ENCODE data around the gene PLD4.
"Not testable (repeated sequence)": the region's sequence is repeated elsewhere in the genome, so short reads cannot be mapped to it uniquely, and the experiment has no call there.

Gene PLD4

DNA sequence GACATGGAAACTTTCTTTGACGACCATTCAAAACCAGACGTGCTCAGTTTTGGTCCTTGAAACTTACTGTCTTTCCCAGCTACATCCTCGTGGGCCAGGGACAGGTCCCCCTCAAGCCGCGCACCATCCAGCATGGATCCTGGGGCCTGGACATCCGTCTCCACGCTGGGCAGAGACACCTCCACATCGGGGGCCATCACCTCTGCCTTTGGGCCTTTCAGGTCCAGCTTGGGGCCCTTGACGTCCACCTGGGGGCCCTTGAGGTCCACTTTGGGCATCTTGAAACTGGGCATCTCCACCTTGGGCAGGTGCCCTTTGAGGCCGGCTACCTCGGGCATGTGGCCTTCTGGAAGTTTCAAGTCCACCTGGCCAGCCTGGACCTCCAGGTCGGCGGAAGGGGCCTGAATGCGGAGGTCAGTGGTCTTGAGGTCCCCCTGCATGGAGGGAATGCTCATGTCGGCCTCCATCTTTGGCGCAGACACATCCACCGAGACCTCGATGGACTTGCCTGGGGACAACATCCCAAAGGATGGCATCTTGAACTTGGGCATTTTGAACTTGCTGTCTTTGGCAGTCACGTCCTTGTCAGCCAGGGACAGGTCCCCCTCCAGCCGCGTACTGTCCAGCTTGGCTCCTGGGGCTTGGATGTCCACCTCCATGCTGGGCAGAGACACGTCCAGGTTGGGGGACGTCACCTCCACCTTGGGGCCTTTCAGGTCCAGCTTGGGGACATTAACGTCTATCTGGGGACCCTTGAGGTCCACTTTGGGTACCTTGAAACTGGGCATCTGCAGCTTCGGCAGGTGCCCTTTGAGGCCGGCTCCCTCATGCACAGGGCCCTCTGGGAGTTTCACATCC is 17.1 kb downstream of the PLD4 start:
- no peak for DNase-seq

DNA sequence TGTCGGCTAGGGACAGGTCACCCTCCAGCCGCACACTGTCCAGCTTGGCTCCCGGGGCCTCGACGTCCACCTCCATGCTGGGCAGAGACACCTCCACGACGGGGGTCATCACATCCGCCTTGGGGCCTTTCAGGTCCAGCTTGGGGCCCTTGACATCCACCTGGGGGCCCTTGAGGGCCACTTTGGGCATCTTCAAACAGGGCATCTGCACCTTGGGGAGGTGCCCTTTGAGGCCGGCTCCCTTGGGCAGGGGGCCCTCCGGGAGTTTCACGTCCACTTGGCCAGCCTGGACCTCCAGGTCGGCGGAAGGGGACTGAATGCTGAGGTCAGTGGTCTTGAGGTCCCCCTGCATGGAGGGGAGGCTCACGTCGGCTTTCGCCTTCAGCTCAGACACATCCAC is 17.9 kb downstream of the PLD4 start:
- DNase-seq, result no peak

DNA sequence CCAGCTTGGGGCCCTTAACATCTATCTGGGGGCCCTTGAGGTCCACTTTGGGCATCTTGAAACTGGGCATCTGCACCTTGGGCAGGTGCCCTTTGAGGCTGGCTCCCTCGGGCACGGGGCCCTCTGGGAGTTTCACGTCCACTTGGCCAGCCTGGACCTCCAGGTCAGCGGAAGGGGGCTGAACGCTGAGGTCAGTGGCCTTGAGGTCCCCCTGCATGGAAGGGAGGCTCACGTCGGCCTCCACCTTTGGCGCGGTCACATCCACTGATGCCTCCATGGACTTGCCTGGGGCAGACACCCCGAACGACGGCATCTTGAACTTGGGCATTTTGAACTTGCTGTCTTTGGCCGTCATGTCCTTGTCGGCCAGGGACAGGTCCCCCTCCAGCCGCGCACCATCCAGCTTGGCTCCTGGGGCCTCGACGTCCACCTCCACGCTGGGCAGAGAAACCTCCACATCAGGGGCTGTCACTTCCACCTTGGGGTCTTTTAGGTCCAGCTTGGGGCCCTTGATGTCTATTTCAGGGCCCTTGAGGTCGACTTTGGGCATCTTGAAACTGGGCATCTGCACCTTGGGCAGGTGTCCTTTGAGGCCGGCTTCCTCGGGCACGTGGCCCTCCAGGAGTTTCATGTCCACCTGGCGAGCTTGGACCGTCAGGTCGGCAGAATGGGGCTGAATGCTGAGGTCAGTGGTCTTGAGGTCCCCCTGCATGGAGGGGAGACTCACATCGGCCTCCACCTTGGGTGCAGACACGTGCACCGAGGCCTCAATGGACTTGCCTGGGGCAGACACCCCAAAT is 18.7 kb downstream of the PLD4 start:
- not testable (repeated sequence) for DNase-seq

DNA sequence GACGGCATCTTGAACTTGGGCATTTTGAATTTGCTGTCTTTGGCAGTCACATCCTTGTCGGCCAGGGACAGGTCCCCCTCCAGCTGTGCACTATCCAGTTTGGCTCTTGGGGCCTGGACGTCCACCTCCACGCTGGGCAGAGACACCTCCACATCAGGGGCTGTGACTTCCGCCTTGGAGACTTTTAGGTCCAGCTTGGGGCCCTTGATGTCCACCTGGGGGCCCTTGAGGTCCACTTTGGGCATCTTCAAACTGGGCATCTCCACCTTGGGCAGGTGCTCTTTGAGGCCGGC is 19.3 kb downstream of the PLD4 start:
- DNase-seq, result not testable (repeated sequence)

DNA sequence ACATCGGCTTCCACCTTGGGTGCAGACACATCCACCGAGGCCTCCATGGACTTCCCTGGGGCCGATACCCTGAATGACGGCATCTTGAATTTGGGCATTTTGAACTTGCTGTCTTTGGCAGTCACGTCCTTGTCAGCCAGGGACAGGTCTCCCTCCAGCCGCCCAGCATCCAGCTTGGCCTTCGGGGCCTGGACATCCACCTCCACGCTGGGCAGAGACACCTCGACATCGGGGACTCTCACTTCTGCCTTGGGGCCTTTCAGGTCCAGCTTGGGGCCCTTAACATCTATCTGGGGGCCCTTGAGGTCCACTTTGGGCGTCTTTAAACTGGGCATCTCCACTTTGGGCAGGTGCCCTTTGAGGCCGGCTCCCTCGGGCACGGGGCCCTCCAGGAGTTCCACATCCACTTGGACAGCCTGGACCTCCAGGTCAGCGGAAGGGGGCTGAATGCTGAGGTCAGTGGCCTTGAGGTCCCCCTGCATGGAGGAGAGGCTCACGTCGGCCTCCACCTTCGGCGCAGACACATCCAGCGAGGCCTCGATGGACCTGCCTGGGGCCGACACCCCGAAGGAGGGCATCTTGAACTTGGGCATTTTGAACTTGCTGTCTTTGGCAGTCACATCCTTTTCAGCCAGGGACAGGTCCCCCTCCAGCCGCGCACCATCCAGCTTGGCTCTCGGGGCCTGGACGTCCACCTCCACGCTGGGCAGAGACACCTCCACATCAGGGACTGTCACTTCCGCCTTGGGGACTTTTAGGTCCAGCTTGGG is 19.9 kb downstream of the PLD4 start:
- DNase-seq, result not testable (repeated sequence)

DNA sequence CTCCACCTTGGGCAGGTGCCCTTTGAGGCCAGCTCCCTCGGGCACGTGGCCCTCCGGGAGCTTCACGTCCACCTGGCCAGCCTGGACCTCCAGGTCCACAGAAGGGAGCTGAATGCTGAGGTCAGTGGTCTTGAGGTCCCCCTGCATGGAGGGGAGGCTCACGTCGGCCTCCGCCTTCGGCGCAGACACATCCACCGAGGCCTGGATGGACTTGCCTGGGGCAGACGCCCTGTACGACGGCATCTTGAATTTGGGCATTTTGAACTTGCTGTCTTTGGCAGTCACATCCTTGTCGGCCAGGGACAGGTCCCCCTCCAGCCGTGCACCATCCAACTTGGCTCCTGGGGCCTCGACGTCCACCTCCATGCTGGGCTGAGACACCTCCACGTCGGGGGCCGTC is 20.6 kb downstream of the PLD4 start:
- not testable (repeated sequence) for DNase-seq

DNA sequence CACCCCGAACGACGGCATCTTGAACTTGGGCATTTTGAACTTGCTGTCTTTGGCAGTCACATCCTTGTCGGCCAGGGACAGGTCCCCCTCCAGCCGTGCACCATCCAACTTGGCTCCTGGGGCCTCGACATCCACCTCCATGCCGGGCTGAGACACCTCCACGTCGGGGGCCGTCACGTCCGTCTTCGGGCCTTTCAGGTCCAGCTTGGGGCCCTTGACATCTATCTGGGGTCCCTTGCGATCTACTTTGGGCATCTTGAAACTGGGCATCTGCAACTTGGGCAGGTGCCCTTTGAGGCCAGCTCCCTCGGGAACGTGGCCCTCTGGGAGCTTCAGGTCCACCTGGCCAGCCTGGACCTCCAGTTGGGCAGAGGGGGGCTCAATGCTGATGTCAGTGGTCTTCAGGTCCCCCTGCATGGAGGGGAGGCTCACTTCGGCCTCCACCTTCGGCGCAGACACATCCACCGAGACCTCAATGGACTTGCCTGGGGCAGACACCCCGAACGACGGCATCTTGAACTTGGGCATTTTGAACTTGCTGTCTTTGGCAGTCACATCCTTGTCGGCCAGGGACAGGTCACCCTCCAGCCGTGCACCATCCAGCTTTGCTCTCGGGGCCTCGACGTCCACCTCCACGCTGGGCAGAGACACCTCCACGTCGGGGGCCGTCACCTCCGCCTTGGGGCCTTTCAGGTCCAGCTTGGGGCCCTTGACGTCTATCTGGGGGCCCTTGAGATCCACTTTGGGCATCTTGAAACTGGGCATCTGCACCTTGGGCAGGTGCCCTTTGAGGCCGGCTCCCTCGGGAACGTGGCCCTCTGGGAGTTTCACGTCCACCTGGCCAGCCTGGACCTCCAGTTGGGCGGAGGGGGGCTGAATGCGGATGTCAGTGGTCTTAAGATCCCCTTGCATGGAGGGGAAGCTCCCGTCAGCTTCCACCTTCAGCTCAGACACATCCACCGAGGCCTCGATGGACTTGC is 21.6 kb downstream of the PLD4 start:
- DNase-seq, result not testable (repeated sequence)

DNA sequence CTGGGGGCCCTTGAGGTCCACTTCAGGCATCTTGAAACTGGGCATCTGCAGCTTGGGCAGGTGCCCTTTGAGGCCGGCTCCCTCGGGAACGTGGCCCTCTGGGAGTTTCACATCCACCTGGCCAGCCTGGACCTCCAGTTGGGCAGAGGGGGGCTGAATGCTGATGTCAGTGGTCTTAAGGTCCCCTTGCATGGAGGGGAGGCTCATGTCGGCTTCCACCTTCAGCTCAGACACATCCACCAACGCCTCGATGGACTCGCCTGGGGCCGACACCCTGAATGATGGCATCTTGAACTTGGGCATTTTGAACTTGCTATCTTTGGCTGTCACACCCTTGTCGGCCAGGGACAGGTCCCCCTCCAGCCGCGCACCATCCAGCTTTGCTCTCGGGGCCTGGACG is 22.5 kb downstream of the PLD4 start:
- DNase-seq, result not testable (repeated sequence)

DNA sequence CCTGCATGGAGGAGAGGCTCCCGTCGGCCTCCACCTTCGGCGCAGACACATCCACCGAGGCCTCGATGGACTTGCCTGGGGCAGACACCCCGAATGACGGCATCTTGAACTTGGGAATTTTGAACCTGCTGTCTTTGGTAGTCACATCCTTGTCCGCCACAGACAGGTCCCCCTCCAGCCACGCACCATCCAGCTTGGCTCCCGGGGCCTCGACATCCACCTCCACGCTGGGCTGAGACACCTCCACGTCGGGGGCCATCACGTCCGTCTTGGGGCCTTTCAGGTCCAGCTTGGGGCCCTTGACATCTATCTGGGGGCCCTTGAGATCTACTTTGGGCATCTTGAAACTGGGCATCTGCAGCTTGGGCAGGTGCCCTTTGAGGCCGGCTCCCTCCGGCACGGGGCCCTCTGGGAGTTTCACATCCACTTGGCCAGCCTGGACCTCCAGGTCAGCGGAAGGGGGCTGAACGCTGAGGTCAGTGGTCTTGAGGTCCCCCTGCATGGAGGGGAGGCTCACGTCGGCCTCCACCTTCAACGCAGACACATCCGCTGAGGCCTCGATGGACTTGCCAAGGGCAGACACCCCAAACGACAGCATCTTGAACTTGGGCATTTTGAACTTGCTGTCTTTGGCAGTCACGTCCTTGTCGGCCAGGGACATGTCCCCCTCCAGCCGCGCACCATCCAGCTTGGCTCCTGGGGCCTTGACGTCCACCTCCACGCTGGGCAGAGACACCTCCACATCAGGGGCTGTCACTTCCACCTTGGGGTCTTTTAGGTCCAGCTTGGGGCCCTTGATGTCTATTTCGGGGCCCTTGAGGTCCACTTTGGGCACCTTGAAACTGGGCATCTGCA is 23.4 kb downstream of the PLD4 start:
- not testable (repeated sequence) for DNase-seq

DNA sequence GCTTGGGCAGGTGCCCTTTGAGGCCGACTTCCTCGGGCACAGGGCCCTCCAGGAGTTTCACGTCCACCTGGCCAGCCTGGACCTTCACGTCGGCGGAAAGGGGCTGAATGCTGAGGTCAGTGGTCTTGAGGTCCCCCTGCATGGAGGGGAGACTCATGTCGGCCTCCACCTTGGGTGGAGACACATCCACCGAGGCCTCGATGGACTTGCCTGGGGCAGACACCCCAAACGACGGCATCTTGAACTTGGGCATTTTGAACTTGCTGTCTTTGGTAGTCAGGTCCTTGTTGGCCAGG is 24.0 kb downstream of the PLD4 start:
- DNase-seq, result no peak

DNA sequence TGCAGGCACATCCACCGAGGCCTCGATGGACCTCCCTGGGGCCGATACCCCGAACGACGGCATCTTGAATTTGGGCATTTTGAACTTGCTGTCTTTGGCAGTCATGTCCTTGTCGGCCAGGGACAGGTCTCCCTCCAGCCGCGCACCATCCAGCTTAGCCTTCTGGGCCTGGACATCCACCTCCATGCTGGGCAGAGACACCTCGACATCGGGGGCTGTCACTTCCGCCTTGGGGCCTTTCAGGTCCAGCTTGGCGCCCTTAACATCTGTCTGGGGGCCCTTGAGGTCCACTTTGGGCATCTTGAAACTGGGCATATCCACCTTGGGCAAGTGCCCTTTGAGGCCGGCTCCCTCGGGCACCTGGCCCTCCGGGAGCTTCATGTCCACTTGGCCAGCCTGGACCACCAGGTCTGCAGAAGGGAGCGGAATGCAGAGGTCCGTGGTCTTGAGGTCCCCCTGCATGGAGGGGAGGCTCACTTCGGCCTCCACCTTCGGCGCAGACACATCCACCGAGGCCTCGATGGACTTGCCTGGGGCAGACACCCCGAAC is 24.8 kb downstream of the PLD4 start:
- DNase-seq, result not testable (repeated sequence)

DNA sequence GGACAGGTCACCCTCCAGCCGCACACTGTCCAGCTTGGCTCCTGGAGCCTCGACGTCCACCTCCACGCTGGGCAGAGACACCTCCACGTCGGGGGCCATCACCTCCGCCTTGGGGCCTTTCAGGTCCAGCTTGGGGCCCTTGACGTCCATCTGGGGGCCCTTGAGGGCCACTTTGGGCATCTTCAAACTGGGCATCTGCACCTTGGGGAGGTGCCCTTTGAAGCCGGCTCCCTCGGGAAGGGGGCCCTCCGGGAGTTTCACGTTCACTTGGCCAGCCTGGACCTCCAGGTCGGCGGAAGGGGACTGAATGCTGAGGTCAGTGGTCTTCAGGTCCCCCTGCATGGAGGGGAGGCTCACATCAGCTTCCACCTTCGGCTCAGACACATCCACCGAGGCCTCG is 25.3 kb downstream of the PLD4 start:
- DNase-seq, result no peak

DNA sequence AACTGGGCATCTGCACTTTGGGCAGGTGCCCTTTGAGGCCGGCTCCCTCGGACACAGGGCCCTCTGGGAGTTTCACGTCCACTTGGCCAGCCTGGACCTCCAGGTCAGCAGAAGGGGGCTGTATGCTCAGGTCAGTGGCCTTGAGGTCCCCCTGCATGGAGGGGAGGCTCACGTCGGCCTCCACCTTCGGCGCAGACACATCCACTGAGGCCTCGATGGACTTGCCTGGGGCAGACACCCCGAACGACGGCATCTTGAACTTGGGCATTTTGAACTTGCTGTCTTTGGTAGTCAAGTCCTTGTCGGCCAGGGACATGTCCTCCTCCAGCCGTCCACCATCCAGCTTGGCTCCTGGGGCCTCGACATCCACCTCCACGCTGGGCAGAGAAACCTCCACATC is 26.0 kb downstream of the PLD4 start:
- not testable (repeated sequence) for DNase-seq

DNA sequence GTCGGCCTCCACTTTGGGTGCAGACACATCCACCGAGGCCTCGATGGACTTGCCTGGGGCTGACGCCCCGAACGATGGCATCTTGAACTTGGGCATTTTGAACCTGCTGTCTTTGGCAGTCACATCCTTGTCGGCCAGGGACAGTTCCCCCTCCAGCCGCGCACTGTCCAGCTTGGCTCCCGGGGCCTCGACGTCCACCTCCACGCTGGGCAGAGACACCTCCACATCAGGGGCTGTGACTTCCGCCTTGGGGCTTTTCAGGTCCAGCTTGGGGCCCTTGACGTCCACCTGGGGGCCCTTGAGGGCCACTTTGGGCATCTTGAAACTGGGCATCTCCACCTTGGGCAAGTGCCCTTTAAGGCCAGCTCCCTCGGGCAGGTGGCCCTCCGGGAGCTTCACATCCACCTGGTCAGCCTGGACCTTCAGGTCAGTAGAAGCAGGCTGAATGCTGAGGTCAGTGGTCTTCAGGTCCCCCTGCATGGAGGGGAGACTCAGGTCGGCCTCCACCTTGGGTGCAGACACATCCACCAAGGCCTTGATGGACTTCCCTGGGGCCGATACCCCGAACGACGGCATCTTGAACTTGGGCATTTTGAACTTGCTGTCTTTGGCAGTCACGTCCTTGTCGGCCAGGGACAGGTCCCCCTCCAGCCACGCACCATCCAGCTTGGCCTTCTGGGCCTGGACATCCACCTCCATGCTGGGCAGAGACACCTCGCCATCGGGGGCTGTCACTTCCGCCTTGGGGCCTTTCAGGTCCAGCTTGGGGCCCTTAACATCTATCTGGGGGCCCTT is 27.4 kb downstream of the PLD4 start:
- not testable (repeated sequence) for DNase-seq

DNA sequence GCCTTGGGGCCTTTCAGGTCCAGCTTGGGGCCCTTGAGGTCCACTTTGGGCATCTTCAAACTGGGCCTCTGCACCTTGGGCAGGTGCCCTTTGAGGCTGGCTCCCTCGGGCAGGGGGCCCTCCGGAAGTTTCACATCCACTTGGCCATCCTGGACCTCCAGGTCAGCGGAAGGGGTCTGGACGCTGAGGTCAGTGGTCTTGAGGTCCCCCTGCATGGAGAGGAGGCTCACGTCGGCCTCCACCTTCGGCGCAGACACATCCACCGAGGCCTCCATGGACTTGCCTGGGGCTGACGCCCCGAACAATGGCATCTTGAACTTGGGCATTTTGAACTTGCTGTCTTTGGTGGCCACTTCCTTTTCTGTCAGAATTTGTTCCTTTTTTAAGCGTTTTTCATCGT is 28.4 kb downstream of the PLD4 start:
- no peak for DNase-seq

DNA sequence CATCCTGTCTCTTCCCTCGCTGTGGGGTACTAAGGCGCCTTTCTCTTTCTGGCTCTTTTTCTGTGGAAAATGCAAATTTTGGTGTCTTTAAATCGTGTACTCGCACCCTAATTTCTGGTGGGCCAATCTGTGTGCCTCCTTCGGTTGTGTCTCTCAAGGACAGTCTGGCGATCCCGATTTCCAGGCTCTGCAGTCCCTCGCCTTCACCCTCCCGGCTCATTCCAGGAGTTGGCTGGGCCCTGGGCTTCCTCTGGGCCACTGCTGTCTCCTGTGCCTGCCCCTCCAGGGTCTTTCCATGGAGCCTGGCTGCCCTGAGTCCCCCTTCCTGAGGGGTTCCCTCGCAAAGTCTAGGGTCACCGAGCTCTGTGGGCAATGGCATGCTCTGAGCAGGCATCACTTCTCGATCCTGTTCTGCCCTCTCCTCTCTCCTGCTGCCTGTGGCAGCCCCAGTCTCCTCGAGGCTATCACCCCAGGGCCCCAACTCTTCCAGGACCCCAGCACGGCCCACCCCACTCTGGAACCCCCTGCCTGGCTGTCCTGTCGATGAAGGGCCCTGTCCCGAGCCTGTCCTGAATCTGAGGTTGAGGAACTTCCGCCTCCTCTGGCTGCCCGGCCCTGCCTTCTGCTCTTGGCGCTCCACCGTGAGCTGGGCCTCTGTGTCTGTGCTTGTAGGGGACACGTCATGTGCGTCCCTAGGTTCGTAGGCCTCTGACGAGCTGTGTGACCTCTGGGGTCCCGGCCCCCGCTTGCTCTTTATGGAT is 29.4 kb downstream of the PLD4 start:
- DNase-seq, result no peak

DNA sequence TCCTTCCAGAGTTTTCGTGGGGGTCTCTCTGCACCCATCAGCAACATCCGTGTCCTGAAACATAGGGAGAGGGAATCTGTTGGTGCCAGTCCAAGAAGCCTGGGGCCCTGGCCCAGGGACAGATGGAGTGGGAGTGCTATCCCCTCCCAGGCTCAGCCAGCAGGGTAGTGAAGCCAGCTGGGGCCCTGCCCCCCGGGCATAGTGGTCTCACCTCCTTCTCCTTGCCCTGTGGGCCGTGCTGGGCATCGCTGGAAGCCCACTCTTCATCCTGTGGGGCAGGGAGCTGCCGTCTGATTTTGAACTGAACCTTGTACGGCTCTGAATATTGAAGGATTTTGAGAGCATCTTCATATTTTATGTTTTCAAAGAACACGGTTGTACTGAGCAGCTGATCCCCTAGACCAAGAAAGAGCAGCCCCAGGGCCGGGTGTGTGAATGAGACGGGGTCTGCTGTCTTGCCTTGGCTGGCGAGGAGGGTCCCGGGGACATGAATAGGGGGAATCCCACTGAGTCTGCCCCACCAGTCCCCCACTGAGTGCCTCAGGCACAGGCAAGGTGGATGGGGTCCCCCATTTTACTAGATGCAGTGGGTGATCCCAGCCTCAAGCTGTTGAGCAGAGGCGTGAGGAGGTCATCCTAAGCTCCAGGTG is 30.2 kb downstream of the PLD4 start:
- no peak for DNase-seq

DNA sequence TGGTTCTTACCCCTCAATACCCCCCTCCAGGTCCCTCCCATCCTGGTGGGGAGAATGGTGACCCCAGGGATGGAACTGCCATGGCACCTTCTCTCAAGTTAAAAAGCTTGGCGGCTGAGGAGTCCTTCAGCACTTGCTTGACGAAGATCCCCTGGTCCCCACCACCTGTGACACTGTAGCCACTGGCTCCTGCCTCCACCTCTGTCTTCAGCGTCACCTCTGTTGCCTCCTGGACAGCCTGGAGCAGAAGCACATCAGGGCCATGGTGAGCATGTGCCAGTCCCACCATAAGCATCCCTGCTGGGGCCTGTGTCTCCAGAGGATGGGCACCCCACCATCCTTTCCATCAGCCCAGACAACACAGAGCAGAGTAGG is 30.7 kb downstream of the PLD4 start:
- no peak for DNase-seq

DNA sequence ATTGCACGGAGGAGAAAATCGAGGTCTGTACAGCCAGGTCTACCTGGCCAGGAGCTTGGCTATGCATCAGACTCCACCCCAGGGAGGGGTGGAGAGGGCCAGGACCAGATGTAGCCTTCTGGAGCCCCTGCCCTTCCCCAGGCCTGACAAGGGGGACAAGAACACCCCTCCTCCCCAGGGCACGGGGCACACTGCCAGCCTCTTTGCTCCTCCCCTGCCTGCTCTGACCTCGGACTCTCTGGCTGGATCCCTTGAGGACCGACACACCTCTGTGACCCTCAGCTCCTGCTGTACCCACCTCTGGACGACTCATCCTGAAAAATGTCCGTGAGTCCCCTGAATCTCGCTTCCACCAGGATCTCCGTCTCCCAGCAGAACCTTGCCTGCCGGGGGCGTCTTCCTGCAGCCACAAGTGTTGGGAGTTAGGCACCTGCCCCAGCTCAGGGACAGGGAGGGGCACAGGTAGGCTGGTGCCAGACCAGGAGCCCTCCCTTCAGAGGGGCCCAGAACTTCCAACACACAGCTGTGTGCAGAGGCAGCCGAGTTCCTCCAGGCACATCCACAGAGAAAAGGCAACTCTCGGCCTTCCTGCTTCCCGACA is 31.7 kb downstream of the PLD4 start:
- DNase-seq, result no peak

Measured in NCI-H226 (cell line).